Prostate gland (tissue), 2 donors: Measurements from ENCODE around the gene CCK. TPM values are rescaled to one million over a fixed set of nuclear protein-coding genes. Genes with fewer than 3 reads are reported as not detected.

ENCODE experiments used
- DNase-seq: peaks from one replicate; pipeline ENCODE4 v3.0.0-alpha.2; 2019; ENCODE audit warnings: low spot score
- H3K27ac ChIP-seq, 2 donors: fragments of 200-600 bp; sonication (generic); 2 replicates each; pipeline ENCODE4 v1.5.1; 2017 to 2019
- H3K27me3 ChIP-seq: fragments of 200-600 bp; sonication (generic); replicated peaks from 2 replicates; pipeline ENCODE4 v1.5.1; 2019; ENCODE audit not compliant: insufficient read depth
- H3K36me3 ChIP-seq, 2 donors: fragments of 200-600 bp; sonication (generic); 1 replicate in 1 of 2; 2 replicates in 1 of 2; pipeline versions ENCODE4 v1.5.1 to v1.8.1; 2017 to 2019
- H3K4me1 ChIP-seq: fragments of 200-600 bp; sonication (generic); replicated peaks from 2 replicates; pipeline ENCODE4 v1.5.1; 2019
- H3K4me3 ChIP-seq, 2 donors: fragments of 200-600 bp; sonication (generic); 2 replicates each; pipeline ENCODE4 v1.5.1; 2017 to 2019
- H3K9me3 ChIP-seq: fragments of 200-600 bp; sonication (generic); 2 replicates; pipeline ENCODE4 v1.5.1; 2017
- CTCF ChIP-seq, 4 experiments: fragments of 200-600 bp in 2 of 4; fragments of 450-650 bp in 2 of 4; sonication (generic) in 2 of 4; IDR thresholded peaks; 1 replicate in 3 of 4; 2 replicates in 1 of 4; pipeline ENCODE4 v1.5.1; 2016 to 2019; ENCODE audit warnings: antibody characterized with exemption in 4 of 4, mild to moderate bottlenecking in 2 of 4, moderate library complexity in 2 of 4
- POLR2A ChIP-seq: fragments of 450-650 bp; IDR thresholded peaks from one replicate; pipeline ENCODE4 v1.6.1; 2016; ENCODE audit warnings: antibody characterized with exemption, mild to moderate bottlenecking
- POLR2AphosphoS5 ChIP-seq: sonication (generic); formaldehyde crosslinking; IDR thresholded peaks from one replicate; pipeline ENCODE4 v1.6.1; 2017; ENCODE audit warnings: antibody characterized with exemption
- WGBS: methylation state at CpG from one replicate; pipeline ENCODE4 v1.1.5; 2018; 5-methylcytosine and 5-hydroxymethylcytosine counted together
- intact Hi-C: fragments of 100-400 bp; cut with DNase I; formaldehyde crosslinking; loops from one replicate; pipeline ENCODE4 v1.14.2; 2022
- total RNA-seq, 2 donors: library from RNA; depleted of rRNA; stranded (reverse); fragments of >200 nt; gene quantifications; one replicate each; pipeline ENCODE4 v1.1.0, GENCODE V29; 2016

The CCK gene
- total RNA-seq, 2 donors from 2014 or later: 3.0 to 50.7 TPM

DNA sequence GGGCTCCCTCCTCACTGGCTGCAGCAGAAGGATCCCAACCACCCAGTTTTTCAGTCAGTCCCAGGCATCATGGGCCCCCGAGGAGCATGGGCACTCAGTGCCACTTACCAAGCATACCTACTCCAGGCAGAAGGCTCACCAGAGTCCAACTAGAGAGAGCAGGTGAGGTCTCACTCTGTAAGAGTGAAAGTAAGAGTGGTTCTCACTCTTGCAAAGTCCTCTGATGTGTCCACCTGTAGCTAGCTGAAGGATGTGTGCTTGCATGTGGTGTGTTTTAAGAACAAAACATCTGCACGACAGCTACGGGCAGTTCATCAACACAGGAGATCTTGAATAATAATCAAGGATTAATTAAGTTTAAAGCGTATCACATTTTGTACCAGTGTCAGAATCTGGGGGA, 49.7 kb downstream of the CCK start:
- TF ChIP-seq POLR2A: no peak
- no peak for TF ChIP-seq CTCF (IDR thresholded peaks at IDR 0.05)
- TF ChIP-seq POLR2AphosphoS5: no peak
- intact Hi-C loops: no loop called here
- no peaks in the 10 kb centered on the region for H3K36me3 ChIP-seq

DNA sequence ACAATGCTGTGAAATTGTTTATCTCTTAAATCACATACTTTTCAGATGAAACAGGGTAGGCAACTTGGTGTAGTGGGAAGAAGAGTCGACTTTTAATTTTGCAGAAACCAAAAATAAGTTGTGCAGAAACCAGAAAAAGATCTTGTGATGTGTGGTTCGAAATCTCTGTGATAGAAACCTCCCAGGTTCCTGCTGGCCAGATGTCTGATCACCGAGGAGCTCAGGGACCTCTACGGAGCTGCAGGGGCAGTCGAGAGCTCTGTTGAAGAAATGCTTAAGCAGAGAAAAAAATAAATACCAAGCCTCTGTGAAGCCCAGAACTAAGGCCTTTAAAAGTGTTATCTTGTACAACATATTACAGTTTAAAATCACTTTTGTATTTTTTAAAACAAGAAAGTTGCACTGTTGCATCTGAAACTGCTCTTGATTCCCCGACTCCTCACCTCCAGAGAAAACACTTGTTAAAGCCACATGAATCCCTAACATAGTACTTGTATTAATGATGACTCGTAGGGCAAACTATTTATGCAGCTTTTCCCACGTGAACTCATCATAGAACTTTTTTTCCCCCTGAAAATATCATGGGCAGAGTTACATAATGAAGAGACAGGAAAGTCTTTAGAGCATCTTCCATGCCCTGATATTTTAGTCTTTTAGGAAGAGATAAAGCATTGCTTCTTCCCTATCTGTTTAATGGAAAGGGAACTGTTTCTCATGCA, 51.3 kb downstream of the CCK start:
- H3K27me3 ChIP-seq: no peaks in the 10 kb centered on the region
- no peak overlapping the region for H3K4me3 ChIP-seq
- no peak for TF ChIP-seq POLR2AphosphoS5
- no peak for TF ChIP-seq CTCF (IDR thresholded peaks at IDR 0.05)
- no peak for TF ChIP-seq POLR2A
- no peak overlapping the region for H3K27ac ChIP-seq
- intact Hi-C loops: no loop called here
- no peaks in the 10 kb centered on the region for H3K9me3 ChIP-seq
- DNase-seq: no peak
- 56% methylated on average over 8 of the region's 8 CpGs for WGBS
- H3K4me1 ChIP-seq: no peaks in the 10 kb centered on the region
- no peaks in the 10 kb centered on the region for H3K36me3 ChIP-seq

More for the DNA sequence above, 49.7 kb downstream of the CCK start:
- WGBS: 89% methylated on average over 4 of the region's 4 CpGs
- Histone ChIP-seq H3K4me3 (no peak overlapping the region), H3K27ac (no peak overlapping the region), H3K27me3 (no peaks in the 10 kb centered on the region), H3K9me3 (no peaks in the 10 kb centered on the region), H3K4me1 (no peaks in the 10 kb centered on the region)
- DNase-seq: no peak

- DNase-seq: no peak
- no peaks in the 10 kb centered on the region for H3K4me1 ChIP-seq
- no peak for TF ChIP-seq POLR2A
- no peak for TF ChIP-seq POLR2AphosphoS5
- WGBS: 71% methylated on average over 2 of the region's 2 CpGs
- no peak overlapping the region for H3K27ac ChIP-seq
- H3K36me3 ChIP-seq: no peaks in the 10 kb centered on the region
- no peaks in the 10 kb centered on the region for H3K9me3 ChIP-seq
- intact Hi-C loops: no loop called here
- H3K4me3 ChIP-seq: no peak overlapping the region
- H3K27me3 ChIP-seq: no peaks in the 10 kb centered on the region
These were observed 51.9 kb downstream of the CCK start for GRCh38 chr3:42214064-42214463.

- no peak for DNase-seq
- no peaks in the 10 kb centered on the region for H3K4me1 ChIP-seq
- H3K36me3 ChIP-seq: no peaks in the 10 kb centered on the region
- H3K27me3 ChIP-seq: no peaks in the 10 kb centered on the region
- H3K27ac ChIP-seq: no peak overlapping the region
- no peaks in the 10 kb centered on the region for H3K9me3 ChIP-seq
- TF ChIP-seq POLR2A: no peak
- TF ChIP-seq CTCF (IDR thresholded peaks at IDR 0.05): no peak
- no peak for TF ChIP-seq POLR2AphosphoS5
- H3K4me3 ChIP-seq: no peak overlapping the region
- intact Hi-C loops: no loop called here
- WGBS: 86% methylated on average over 6 of the region's 6 CpGs
These were observed 52.6 kb downstream of the CCK start for GRCh38 chr3:42213417-42213816.

DNA sequence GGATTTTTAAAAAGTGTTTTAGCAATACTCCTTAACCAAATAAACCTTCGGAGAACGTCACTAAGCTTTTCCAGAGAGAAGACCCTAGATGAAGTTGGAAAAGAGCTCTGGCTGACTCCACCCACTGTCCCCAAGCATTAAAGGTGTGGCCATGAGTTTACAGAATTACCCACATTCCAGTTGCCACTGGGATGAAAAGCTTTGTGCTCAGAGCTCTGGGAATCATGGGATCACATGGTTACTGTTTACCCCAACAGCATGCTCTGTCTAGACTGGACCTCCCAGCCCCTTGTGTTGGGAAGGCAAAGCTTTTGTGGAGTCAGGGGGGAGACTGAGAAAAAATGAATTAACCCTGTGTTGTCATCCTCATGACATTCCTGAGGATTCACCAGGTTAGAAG, 55.3 kb downstream of the CCK start:
- intact Hi-C loops: no loop called here
- Histone ChIP-seq H3K4me3 (no peak overlapping the region), H3K27me3 (no peaks in the 10 kb centered on the region), H3K27ac (no peak overlapping the region), H3K36me3 (no peaks in the 10 kb centered on the region), H3K4me1 (no peaks in the 10 kb centered on the region), H3K9me3 (no peaks in the 10 kb centered on the region)
- TF ChIP-seq POLR2A: no peak
- TF ChIP-seq POLR2AphosphoS5: no peak
- TF ChIP-seq CTCF (IDR thresholded peaks at IDR 0.05): no peak
- DNase-seq: no peak
- WGBS: 53% methylated on average over 2 of the region's 2 CpGs
